GM19025 (cell line): Measurements from ENCODE around the gene DHX57.
"Not testable (repeated sequence)": the region's sequence is repeated elsewhere in the genome, so short reads cannot be mapped to it uniquely, and the experiment has no call there.

Source experiments
- ATAC-seq: cut with Tn5 transposase; IDR thresholded peaks from one replicate; pipeline ENCODE4 v1.9.1; 2021; ENCODE audit warnings: mild to moderate bottlenecking, low read depth, moderate library complexity; ENCODE audit not compliant: unreplicated experiment

DHX57 gene

GRCh38 chr2:38755891-38756290 lies 119.8 kb downstream of the DHX57 start:
- not testable (repeated sequence) for ATAC-seq

DNA sequence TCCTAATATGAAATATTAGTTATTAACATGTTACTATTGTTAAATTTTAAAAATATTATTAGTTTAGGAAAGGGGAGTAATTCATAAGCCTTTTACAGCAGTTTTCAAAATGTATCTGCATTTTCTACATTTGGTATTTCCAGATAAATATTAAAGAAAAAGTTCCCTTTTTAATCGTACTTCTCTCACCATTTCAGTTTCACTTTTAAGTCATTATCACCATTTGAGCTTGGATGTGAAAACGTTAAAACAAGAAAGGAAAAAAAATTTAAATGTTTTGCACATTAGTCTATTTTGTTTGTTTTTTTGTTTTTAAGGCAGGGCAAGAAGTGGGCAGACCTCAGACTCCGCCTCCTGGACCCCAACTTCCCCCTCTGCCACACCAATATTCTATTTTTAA lies 121.2 kb downstream of the DHX57 start:
- ATAC-seq = no peak

DNA sequence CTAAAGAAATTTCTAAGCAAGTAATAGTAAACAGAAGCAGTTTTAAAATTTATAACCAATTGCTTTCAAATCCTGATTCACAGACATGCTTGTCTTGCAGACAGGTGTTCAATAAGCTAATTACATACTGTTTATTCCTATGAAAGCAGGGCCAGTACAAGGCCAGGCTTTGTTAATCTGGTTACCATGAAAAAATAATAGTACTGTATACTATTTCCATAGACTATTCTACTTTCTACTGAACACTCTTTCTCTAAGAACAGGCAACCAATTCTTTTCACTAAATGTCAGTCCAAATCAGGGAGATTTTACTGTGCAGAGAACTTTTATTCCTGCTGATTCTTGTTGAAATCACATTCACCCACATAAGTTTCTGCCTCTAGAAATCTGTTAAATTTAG lies 121.7 kb downstream of the DHX57 start:
- no peak for ATAC-seq

DNA sequence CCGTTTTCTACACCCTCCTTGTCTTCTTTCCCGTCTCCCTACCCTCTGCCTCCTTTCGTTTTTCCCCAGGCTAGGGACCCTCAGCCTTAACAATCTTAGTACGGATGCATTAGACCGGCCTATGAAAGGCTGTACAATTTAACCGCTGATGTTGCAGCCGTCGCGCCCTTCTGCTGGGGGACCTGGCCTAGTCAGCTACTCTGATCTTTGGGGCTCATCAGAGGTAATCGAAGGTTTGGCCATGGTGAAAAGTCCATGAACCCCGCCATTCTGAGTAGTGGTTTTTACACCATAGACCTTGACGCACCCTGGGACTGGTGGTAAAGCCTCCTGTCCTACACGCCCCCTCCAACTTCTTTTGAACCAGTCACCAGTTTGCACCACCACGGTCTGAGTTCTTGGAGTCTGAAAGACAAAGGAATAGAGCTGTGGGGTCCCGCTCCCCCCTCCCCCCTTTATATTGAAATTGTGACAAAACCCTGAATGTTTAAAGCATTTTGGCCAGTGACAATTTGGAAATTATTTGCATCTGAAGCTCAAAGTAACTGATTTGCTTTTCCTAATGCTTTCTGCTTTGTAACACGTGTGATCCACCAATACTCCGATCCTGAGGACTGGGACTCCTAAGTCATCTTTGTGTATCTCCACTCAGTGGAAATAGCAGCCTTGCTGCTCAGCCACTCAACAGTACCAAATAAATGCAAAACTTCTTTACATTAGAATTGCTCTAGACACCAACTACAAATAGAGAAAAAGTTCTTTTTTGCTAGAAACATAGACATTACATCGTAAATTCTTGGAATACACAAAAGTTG lies 123.9 kb downstream of the DHX57 start:
- ATAC-seq = no peak

GRCh38 chr2:38750891-38751595 lies 124.7 kb downstream of the DHX57 start, which contains the start of gene SRSF7:
Gene SRSF7 (minus strand): TSS chr2:38751361. CDS start chr2:38751256, 105 bp downstream.
- ATAC-seq = peak; percentile 69

DNA sequence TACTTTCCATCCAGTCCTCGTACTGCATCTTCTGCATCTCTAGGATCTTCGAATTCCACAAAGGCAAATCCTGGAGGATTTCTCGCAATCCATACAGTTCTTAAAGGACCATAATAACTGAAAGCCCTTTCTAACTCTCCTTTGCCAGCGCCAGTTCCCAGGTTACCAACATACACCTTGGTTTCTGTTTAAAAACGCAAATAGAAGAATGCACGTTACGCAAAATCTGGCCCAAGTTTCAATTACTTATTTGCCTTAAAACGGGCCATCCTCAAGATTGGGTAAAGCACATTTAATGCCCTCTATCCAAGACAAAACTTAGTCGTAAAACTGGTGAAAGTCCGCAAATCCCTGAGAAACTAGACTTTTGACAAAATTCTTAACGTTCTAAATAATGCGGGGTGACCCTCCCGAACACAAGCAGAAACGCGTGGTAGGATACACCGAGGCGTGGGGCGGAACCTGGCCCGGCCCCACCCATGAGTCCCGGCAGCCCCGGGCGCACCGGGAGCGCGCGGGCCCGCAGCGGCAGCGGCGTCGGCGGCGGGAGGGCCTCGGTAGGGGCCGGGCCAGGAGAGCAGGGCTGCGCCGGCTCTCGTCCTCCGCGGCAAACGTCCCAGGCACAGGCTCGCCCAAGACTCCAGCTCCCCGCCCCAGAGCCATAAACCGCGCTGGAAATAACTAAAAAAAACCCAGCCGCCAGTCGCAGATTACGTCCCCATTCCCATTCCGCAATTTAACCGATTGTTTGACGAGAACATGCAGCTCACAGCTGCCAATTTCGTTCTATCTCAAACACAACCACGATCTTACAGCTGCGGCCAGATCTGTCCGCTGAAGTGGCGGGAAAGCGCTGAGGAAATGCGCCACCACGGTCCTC lies 125.5 kb downstream of the DHX57 start:
- ATAC-seq = peak; percentile 42

DNA sequence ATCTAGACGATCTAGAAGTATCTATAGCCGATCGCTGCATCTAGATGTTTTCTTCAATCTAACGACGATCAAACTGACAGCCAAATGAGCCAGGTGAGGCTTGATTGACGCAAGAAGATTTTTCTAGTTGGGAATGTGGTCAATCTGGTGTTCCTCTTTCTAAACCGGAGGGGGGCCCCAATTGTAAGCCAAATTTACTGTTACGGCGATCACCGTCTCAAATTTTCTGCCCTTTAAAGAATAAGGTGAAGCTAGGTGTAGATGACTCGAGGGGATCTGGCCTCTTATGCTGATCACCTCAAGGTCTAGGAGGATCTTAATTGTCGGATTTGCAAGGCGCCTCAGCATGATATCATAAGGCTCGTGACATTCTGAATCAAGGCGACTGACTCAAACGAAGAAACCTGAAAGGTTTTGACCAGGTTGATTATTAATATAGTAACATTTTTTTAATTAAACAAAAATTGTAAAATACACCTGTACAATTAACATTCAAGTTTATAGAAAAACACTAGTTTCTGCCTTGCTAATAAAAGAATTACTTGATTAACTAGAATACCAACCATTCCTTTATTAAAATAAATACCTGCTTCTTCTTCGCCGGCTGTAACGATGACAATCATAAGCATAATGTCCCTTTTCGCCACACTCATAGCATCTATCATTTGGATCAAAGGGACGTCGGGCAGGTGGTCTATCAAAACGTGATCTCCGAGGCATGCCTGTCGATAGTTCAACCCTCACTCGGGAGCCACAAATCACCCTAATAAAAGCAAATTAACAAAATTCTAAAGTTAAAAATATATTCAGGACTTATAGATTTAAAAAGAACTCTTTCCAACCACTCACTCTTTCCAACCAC lies 126.6 kb downstream of the DHX57 start:
- ATAC-seq = no peak

- no peak for ATAC-seq
These were observed 127.3 kb downstream of the DHX57 start for GRCh38 chr2:38748391-38748790.

GRCh38 chr2:38747819-38748218 lies 127.9 kb downstream of the DHX57 start:
- no peak for ATAC-seq
